OCI-LY1 (cell line): ENCODE measurements around the gene INAVA.
"Not testable (repeated sequence)": the region's sequence is repeated elsewhere in the genome, so short reads cannot be mapped to it uniquely, and the experiment has no call there.

Experiments
- H2AFZ ChIP-seq: fragments of 200-600 bp; sonication (generic), shearing (Covaris generic); 2 replicates; pipeline ENCODE4 v1.6.0; 2014; ENCODE audit warnings: antibody characterized with exemption, mild to moderate bottlenecking, low read length
- H3F3A ChIP-seq: fragments of 200-600 bp; sonication (generic), shearing (Covaris generic); 2 replicates; pipeline ENCODE4 v1.6.0; 2014; ENCODE audit warnings: mild to moderate bottlenecking, antibody characterized with exemption, low read length, moderate library complexity; ENCODE audit not compliant: insufficient read depth
- H3K27ac ChIP-seq: fragments of 200-600 bp; sonication (generic); 2 replicates; pipeline ENCODE4 v1.5.1; 2014; ENCODE audit warnings: low read length, mixed run types, mild to moderate bottlenecking, low read depth; ENCODE audit not compliant: poor library complexity, severe bottlenecking
- H3K27me3 ChIP-seq: fragments of 200-600 bp; sonication (generic); 2 replicates; pipeline ENCODE4 v1.6.0; 2014; ENCODE audit warnings: antibody characterized with exemption, mild to moderate bottlenecking, low read length, moderate library complexity; ENCODE audit not compliant: insufficient read depth
- H3K36me3 ChIP-seq: fragments of 200-600 bp; sonication (generic); 2 replicates; pipeline ENCODE4 v1.6.1; 2014; ENCODE audit warnings: mild to moderate bottlenecking, antibody characterized with exemption, low read length, moderate library complexity, mixed read lengths; ENCODE audit not compliant: insufficient read depth
- H3K4me1 ChIP-seq: fragments of 200-600 bp; sonication (generic); 2 replicates; pipeline ENCODE4 v1.5.1; 2014; ENCODE audit warnings: mild to moderate bottlenecking, low read length, moderate library complexity; ENCODE audit not compliant: insufficient read depth, severe bottlenecking
- H3K4me2 ChIP-seq: fragments of 200-600 bp; sonication (generic), shearing (Covaris generic); 2 replicates; pipeline ENCODE4 v1.6.1; 2014; ENCODE audit warnings: low read length
- H3K4me3 ChIP-seq: fragments of 200-600 bp; sonication (generic); 2 replicates; pipeline ENCODE4 v1.5.1; 2014; ENCODE audit warnings: low read length, low read depth, mild to moderate bottlenecking, mixed read lengths; ENCODE audit not compliant: poor library complexity, severe bottlenecking
- H3K79me2 ChIP-seq: fragments of 200-600 bp; shearing (Covaris generic); 2 replicates; pipeline ENCODE4 v1.6.1; 2016; ENCODE audit warnings: mixed run types, low read length, mixed read lengths; ENCODE audit not compliant: insufficient read depth
- H3K9ac ChIP-seq: fragments of 200-600 bp; sonication (generic), shearing (Covaris generic); 2 replicates; pipeline ENCODE4 v1.6.1; 2014; ENCODE audit warnings: mild to moderate bottlenecking, low read length, mixed read lengths
- H3K9me2 ChIP-seq: fragments of 200-600 bp; sonication (generic), shearing (Covaris generic); 2 replicates; pipeline ENCODE4 v1.6.1; 2014; ENCODE audit warnings: low read depth, mild to moderate bottlenecking, low read length, mixed read lengths
- H3K9me3 ChIP-seq: fragments of 200-600 bp; shearing (Covaris generic); 2 replicates; pipeline ENCODE4 v1.6.1; 2014; ENCODE audit warnings: low read length, mixed read lengths
- H4K20me1 ChIP-seq: fragments of 200-600 bp; sonication (generic), shearing (Covaris generic); 2 replicates; pipeline ENCODE4 v1.6.0; 2016; ENCODE audit warnings: mild to moderate bottlenecking, low read length; ENCODE audit not compliant: insufficient read depth
- EZH2 ChIP-seq: fragments of 200-600 bp; sonication (generic), shearing (Covaris generic); IDR thresholded peaks from 2 replicates; pipeline ENCODE4 v1.8.0; 2017; ENCODE audit warnings: borderline replicate concordance, mixed run types, mild to moderate bottlenecking, antibody characterized with exemption, low read length, moderate library complexity, mixed read lengths
- TF ChIP-seq, protein P1 (sequence below): fragments of 200-600 bp; sonication (generic), shearing (Covaris generic); IDR thresholded peaks from 2 replicates; pipeline ENCODE4 v1.5.1; 2017; ENCODE audit warnings: mild to moderate bottlenecking, antibody characterized with exemption, low read length, moderate library complexity, mixed read lengths

Gene INAVA

DNA sequence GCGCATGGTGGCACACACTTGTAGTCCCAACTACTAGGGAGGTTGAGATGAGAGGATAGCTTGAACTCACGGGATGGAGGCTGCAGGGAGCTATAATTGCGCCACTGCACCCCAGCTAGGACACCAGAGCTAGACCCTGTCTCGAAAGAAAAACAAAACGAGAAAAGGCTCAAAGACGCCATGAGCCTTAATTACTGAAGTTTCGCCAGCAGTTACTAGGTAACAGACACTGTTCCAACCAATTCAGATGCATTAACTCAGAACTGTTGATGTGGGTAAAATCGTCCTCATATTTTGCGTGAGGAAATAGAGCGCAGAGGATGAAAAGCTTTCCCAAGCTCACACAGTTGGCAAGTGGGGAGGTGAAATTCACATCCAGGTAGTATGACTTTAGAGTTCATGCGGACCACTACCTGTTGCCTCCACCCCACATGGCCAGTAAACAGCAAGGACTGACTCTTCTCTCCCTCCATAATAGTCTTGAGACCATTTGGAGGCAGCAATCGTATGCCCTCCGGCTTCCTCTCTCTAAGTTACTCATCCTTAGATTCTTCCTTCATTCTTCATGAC lies 40.1 kb downstream of the INAVA start:
- Histone ChIP-seq H3K27me3 (no peaks in the 10 kb centered on the region), H3K36me3 (no peaks in the 10 kb centered on the region), H3K27ac (no peak overlapping the region), H3K4me1 (no peaks in the 10 kb centered on the region), H3F3A (no peaks in the 10 kb centered on the region), H3K79me2 (no peaks in the 10 kb centered on the region), H4K20me1 (no peaks in the 10 kb centered on the region), H3K9me3 (no peaks in the 10 kb centered on the region), H3K9ac (no peak overlapping the region), H3K4me2 (no peak overlapping the region), H3K4me3 (no peak overlapping the region), H3K9me2 (no peaks in the 10 kb centered on the region), H2AFZ (no peak overlapping the region)
- TF ChIP-seq EZH2 = no peak
- TF ChIP-seq, protein P1, sequence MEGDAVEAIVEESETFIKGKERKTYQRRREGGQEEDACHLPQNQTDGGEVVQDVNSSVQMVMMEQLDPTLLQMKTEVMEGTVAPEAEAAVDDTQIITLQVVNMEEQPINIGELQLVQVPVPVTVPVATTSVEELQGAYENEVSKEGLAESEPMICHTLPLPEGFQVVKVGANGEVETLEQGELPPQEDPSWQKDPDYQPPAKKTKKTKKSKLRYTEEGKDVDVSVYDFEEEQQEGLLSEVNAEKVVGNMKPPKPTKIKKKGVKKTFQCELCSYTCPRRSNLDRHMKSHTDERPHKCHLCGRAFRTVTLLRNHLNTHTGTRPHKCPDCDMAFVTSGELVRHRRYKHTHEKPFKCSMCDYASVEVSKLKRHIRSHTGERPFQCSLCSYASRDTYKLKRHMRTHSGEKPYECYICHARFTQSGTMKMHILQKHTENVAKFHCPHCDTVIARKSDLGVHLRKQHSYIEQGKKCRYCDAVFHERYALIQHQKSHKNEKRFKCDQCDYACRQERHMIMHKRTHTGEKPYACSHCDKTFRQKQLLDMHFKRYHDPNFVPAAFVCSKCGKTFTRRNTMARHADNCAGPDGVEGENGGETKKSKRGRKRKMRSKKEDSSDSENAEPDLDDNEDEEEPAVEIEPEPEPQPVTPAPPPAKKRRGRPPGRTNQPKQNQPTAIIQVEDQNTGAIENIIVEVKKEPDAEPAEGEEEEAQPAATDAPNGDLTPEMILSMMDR = no peak

DNA sequence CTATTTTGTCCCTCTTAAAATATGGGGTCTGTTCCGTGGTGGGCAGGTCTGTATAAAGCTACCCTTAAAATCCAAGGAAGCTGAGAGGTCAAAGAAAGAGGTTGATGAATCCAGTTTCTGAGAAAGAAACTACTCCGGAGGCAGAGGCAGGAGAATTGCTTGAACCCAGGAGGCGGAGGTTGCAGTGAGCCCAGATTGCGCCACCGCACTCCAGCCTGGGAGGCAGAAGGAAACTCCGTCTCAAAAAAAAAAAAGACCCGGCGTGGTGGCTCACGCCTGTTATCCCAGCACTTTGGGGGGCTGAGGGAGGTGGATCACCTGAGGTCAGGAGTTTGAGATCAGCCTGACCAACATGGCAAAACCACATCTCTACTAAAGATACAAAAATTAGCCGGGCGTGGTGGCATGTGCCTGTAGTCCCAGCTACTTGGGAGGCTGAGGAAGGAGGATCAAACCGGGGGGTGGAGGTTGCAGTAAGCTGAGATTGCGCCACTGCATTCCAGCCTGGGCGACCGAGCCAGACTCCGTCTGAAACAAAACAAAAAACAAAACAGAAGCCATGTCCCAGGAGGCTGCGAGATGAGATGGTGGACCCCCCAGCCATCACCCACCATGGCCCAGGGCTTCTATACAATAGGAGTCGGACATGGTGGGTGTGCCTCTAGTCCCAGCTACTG lies 40.7 kb downstream of the INAVA start:
- H3K9me2 ChIP-seq, H3K27ac ChIP-seq, H3K27me3 ChIP-seq, H3K79me2 ChIP-seq, H3K4me3 ChIP-seq, H3F3A ChIP-seq, H3K4me2 ChIP-seq, H4K20me1 ChIP-seq, H3K9me3 ChIP-seq, H3K9ac ChIP-seq, H3K4me1 ChIP-seq, H3K36me3 ChIP-seq, H2AFZ ChIP-seq: not testable (repeated sequence)

DNA sequence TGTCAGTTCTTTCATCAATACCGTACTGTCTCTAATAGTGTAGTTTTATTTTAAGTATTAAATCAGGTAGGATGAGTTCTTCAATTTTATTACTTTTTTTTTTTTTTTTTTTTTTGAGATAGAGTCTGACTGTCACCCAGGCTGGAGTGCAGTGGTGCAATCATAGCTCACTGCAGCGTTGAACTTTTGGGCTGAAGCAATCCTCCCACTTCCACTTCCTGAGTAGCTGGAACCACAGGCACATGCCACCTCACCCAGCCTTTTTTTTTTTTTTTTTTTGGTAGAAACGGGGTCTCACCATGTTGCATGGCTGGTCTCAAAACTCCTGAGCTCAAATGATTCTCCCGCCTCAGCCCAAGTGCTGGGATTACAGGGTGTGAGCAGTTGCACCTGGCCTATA lies 44.3 kb downstream of the INAVA start:
- Histone ChIP-seq H3F3A (no peaks in the 10 kb centered on the region), H3K9me2 (no peaks in the 10 kb centered on the region), H3K4me3 (no peak overlapping the region), H3K9me3 (no peaks in the 10 kb centered on the region), H3K4me1 (no peaks in the 10 kb centered on the region), H2AFZ (no peak overlapping the region), H3K79me2 (no peaks in the 10 kb centered on the region), H3K4me2 (no peak overlapping the region), H3K36me3 (no peaks in the 10 kb centered on the region), H3K9ac (no peak overlapping the region), H3K27ac (no peak overlapping the region), H3K27me3 (no peaks in the 10 kb centered on the region), H4K20me1 (no peaks in the 10 kb centered on the region)
- no peak for TF ChIP-seq EZH2

DNA sequence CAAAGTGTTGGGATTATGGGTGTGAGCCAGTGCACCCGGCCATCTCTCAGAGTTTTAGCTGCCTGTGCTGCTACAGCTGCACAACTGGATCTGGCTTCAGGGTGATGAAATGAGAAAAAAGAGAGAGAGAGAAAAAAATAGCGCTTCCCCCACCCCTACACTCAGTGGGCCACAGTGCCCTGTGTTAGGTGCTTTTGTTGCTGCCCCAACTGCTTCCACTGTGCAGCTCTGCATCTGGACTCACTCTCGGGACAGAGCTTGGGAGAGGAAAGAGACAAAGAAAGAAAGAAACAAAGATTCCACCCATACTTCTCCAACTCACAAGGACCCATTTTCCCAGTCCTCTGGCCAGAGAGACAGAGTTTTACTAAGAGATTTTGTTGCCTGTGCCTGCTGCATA lies 50.4 kb downstream of the INAVA start:
- H4K20me1 ChIP-seq = no peaks in the 10 kb centered on the region
- no peak overlapping the region for H3K4me2 ChIP-seq
- no peaks in the 10 kb centered on the region for H3F3A ChIP-seq
- no peaks in the 10 kb centered on the region for H3K9me3 ChIP-seq
- no peak overlapping the region for H3K9ac ChIP-seq
- TF ChIP-seq, protein P1 = no peak
- no peak for TF ChIP-seq EZH2
- no peaks in the 10 kb centered on the region for H3K79me2 ChIP-seq
- no peaks in the 10 kb centered on the region for H3K27me3 ChIP-seq
- H3K27ac ChIP-seq = no peak overlapping the region
- H3K9me2 ChIP-seq = no peaks in the 10 kb centered on the region
- no peak overlapping the region for H3K4me3 ChIP-seq
- no peaks in the 10 kb centered on the region for H3K4me1 ChIP-seq
- H3K36me3 ChIP-seq = no peaks in the 10 kb centered on the region
- no peak overlapping the region for H2AFZ ChIP-seq
